Measurements from ENCODE around the gene ZCCHC14.

The ZCCHC14 gene

GRCh38 chr16:87538594-87538993, 45.8 kb upstream of the ZCCHC14 start:
- no peak overlapping the region for H3K4me3 ChIP-seq (replicated peaks in 1 of 2; ENCODE audit: low read depth in 2 of 2, low read length in 2 of 2)
- peak; percentile 23 to 31 for DNase-seq (ENCODE audit: low read depth in 2 of 2)
- TF ChIP-seq CTCF (IDR thresholded peaks at IDR 0.05; ENCODE audit: low read depth, low read length), result no peak

- TF ChIP-seq CTCF (IDR thresholded peaks at IDR 0.05; ENCODE audit: low read depth, low read length), result no peak
- no peak for DNase-seq (ENCODE audit: low read depth in 2 of 2)
Measured at GRCh38 chr16:87538160-87538559, 45.3 kb upstream of the ZCCHC14 start.

GRCh38 chr16:87536795-87537142, 43.9 kb upstream of the ZCCHC14 start:
- TF ChIP-seq CTCF (IDR thresholded peaks at IDR 0.05; ENCODE audit: low read depth, low read length), result no peak
- H3K4me3 ChIP-seq (replicated peaks in 1 of 2; ENCODE audit: low read depth in 2 of 2, low read length in 2 of 2), result no peak overlapping the region
- no peak for DNase-seq (ENCODE audit: low read depth in 2 of 2)

More at GRCh38 chr16:87538160-87538559, 45.3 kb upstream of the ZCCHC14 start:
- H3K4me3 ChIP-seq (replicated peaks in 1 of 2; ENCODE audit: low read depth in 2 of 2, low read length in 2 of 2), result no peak overlapping the region

GRCh38 chr16:87535855-87536794, 43.3 kb upstream of the ZCCHC14 start:
- no peak overlapping the region for H3K4me3 ChIP-seq (replicated peaks in 1 of 2; ENCODE audit: low read depth in 2 of 2, low read length in 2 of 2)
- TF ChIP-seq CTCF (IDR thresholded peaks at IDR 0.05; ENCODE audit: low read depth, low read length), result no peak
- no peak for DNase-seq (ENCODE audit: low read depth in 2 of 2)

GRCh38 chr16:87535457-87535854, 42.6 kb upstream of the ZCCHC14 start:
- no peak overlapping the region for H3K4me3 ChIP-seq (replicated peaks in 1 of 2; ENCODE audit: low read depth in 2 of 2, low read length in 2 of 2)
- no peak for TF ChIP-seq CTCF (IDR thresholded peaks at IDR 0.05; ENCODE audit: low read depth, low read length)
- DNase-seq (ENCODE audit: low read depth in 2 of 2), result no peak

- no peak for TF ChIP-seq CTCF (IDR thresholded peaks at IDR 0.05; ENCODE audit: low read depth, low read length)
- no peak for DNase-seq (ENCODE audit: low read depth in 2 of 2)
- no peak overlapping the region for H3K4me3 ChIP-seq (replicated peaks in 1 of 2; ENCODE audit: low read depth in 2 of 2, low read length in 2 of 2)
Measured at GRCh38 chr16:87534751-87535150, 41.9 kb upstream of the ZCCHC14 start.
